HepG2 (cell line): ENCODE measurements around the gene HTD2. TPM values are rescaled to one million over a fixed set of nuclear protein-coding genes. Genes with fewer than 3 reads are reported as not detected.

Source experiments
- ATAD3A ChIP-seq: sonication (generic); formaldehyde crosslinking; IDR thresholded peaks from 2 replicates; pipeline ENCODE4 v1.4.0; 2020; ENCODE audit warnings: missing genetic modification reagents
- CSRNP1 ChIP-seq: sonication (generic); formaldehyde crosslinking; IDR thresholded peaks from 2 replicates; pipeline ENCODE4 v1.8.1; 2023; ENCODE audit warnings: mild to moderate bottlenecking, missing genetic modification reagents
- GZF1 ChIP-seq: sonication (generic); formaldehyde crosslinking; IDR thresholded peaks from 2 replicates; pipeline ENCODE4 v1.5.1; 2020; ENCODE audit warnings: mild to moderate bottlenecking, missing genetic modification reagents
- PITX1 ChIP-seq: sonication (generic); formaldehyde crosslinking; IDR thresholded peaks from 2 replicates; pipeline ENCODE4 v1.5.1; 2020; ENCODE audit warnings: mild to moderate bottlenecking, missing genetic modification reagents
- PRMT3 ChIP-seq: sonication (generic); formaldehyde crosslinking; IDR thresholded peaks from 2 replicates; pipeline ENCODE4 v1.8.1; 2022; ENCODE audit warnings: low read depth, mild to moderate bottlenecking, moderate library complexity, missing genetic modification reagents, borderline replicate concordance
- RBM39 ChIP-seq: fragments of 200-400 bp; formaldehyde crosslinking; IDR thresholded peaks from one replicate; pipeline ENCODE4 v1.6.1; 2018; ENCODE audit warnings: antibody characterized with exemption, mild to moderate bottlenecking, low read depth, low read length; ENCODE audit not compliant: poor library complexity, severe bottlenecking
- U2AF1 ChIP-seq: fragments of 200-400 bp; formaldehyde crosslinking; optimal IDR thresholded peaks from 2 replicates; pipeline ENCODE3; 2017; ENCODE audit warnings: mild to moderate bottlenecking, low read depth, low read length
- ZNF24 ChIP-seq: fragments of 450-650 bp; IDR thresholded peaks from 2 replicates; pipeline ENCODE4 v1.6.1; 2017; ENCODE audit warnings: antibody characterized with exemption, mild to moderate bottlenecking
- ZNF816 ChIP-seq: sonication (generic); formaldehyde crosslinking; IDR thresholded peaks from 2 replicates; pipeline ENCODE4 v1.8.0; 2022; ENCODE audit warnings: missing genetic modification reagents, mild to moderate bottlenecking, borderline replicate concordance
- polyA plus RNA-seq, 8 experiments: library from polyadenylated mRNA; depleted of rRNA in 3 of 8; stranded (reverse) in 7 of 8; unstranded in 1 of 8; fragments of >200 nt; fragmentation: Illumina TruSeq in 4 of 8; extraction: Trizol in 4 of 8; gene quantifications; 2 replicates each; pipeline versions ENCODE4 v1.2.1 to v1.2.3, GENCODE V29; 2011 to 2016; ENCODE audit warnings: low read depth in 4 of 8, missing spikeins in 1 of 8, mixed read lengths in 1 of 8; ENCODE audit not compliant: insufficient read depth in 1 of 8
- total RNA-seq, 5 experiments: library from RNA; depleted of rRNA; stranded (reverse); fragments of >200 nt; fragmentation: Illumina TruSeq; extraction: Trizol; gene quantifications; 2 replicates each; pipeline ENCODE4 v1.2.3, GENCODE V29; 2016; ENCODE audit warnings: low read depth in 1 of 5
- TF ChIP-seq, protein P1 (sequence below): sonication (generic); formaldehyde crosslinking; IDR thresholded peaks from 2 replicates; pipeline ENCODE4 v1.4.0; 2020; ENCODE audit warnings: missing genetic modification reagents
- TF ChIP-seq, protein P2 (sequence below), 2 experiments: fragments of 450-650 bp in 1 of 2; sonication (generic) in 1 of 2; formaldehyde crosslinking; IDR thresholded peaks; 2 replicates each; pipeline versions ENCODE4 v1.5.0 to v1.8.0; 2020 to 2022; ENCODE audit warnings: mild to moderate bottlenecking in 1 of 2, missing genetic modification reagents in 1 of 2
- TF ChIP-seq, protein P3 (sequence below): sonication (generic); formaldehyde crosslinking; IDR thresholded peaks from 2 replicates; pipeline ENCODE4 v1.5.1; 2020; ENCODE audit warnings: missing genetic modification reagents, mild to moderate bottlenecking, borderline replicate concordance
- TF ChIP-seq, protein P4 (sequence below): IDR thresholded peaks from 2 replicates; pipeline ENCODE4 v1.6.1; 2016; ENCODE audit warnings: low read depth, borderline replicate concordance
- TF ChIP-seq, protein P5 (sequence below): sonication (generic); formaldehyde crosslinking; IDR thresholded peaks from 2 replicates; pipeline ENCODE4 v1.4.0; 2020; ENCODE audit warnings: missing genetic modification reagents, borderline replicate concordance

Gene HTD2
- total and polyA plus RNA-seq, 2 of the 13 experiments (the other 11 are each of a cell fraction or from before 2014, with no cell fraction given) = 8.6 to 13.7 TPM

DNA sequence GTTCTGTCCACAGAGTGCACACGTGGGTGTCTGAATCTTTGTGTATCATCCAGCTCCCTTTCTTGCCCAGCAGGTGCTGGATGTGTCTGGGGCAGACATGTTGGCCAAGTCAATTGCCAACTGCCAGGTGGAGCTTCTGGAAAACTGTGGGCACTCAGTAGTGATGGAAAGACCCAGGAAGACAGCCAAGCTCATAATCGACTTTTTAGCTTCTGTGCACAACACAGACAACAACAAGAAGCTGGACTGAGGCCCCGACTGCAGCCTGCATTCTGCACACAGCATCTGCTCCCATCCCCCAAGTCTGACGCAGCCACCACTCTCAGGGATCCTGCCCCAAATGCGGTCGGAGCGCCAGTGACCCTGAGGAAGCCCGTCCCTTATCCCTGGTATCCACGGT, 12.8 kb upstream of the HTD2 start (continued):
- TF ChIP-seq, protein P1, sequence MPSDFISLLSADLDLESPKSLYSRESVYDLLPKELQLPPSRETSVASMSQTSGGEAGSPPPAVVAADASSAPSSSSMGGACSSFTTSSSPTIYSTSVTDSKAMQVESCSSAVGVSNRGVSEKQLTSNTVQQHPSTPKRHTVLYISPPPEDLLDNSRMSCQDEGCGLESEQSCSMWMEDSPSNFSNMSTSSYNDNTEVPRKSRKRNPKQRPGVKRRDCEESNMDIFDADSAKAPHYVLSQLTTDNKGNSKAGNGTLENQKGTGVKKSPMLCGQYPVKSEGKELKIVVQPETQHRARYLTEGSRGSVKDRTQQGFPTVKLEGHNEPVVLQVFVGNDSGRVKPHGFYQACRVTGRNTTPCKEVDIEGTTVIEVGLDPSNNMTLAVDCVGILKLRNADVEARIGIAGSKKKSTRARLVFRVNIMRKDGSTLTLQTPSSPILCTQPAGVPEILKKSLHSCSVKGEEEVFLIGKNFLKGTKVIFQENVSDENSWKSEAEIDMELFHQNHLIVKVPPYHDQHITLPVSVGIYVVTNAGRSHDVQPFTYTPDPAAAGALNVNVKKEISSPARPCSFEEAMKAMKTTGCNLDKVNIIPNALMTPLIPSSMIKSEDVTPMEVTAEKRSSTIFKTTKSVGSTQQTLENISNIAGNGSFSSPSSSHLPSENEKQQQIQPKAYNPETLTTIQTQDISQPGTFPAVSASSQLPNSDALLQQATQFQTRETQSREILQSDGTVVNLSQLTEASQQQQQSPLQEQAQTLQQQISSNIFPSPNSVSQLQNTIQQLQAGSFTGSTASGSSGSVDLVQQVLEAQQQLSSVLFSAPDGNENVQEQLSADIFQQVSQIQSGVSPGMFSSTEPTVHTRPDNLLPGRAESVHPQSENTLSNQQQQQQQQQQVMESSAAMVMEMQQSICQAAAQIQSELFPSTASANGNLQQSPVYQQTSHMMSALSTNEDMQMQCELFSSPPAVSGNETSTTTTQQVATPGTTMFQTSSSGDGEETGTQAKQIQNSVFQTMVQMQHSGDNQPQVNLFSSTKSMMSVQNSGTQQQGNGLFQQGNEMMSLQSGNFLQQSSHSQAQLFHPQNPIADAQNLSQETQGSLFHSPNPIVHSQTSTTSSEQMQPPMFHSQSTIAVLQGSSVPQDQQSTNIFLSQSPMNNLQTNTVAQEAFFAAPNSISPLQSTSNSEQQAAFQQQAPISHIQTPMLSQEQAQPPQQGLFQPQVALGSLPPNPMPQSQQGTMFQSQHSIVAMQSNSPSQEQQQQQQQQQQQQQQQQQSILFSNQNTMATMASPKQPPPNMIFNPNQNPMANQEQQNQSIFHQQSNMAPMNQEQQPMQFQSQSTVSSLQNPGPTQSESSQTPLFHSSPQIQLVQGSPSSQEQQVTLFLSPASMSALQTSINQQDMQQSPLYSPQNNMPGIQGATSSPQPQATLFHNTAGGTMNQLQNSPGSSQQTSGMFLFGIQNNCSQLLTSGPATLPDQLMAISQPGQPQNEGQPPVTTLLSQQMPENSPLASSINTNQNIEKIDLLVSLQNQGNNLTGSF (CRISPR knock-in tag) = no peak
- TF ChIP-seq RBM39 = no peak
- TF ChIP-seq GZF1 (CRISPR knock-in tag) = no peak
- TF ChIP-seq U2AF1 = no peak
- TF ChIP-seq, protein P2, sequence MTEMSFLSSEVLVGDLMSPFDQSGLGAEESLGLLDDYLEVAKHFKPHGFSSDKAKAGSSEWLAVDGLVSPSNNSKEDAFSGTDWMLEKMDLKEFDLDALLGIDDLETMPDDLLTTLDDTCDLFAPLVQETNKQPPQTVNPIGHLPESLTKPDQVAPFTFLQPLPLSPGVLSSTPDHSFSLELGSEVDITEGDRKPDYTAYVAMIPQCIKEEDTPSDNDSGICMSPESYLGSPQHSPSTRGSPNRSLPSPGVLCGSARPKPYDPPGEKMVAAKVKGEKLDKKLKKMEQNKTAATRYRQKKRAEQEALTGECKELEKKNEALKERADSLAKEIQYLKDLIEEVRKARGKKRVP (CRISPR knock-in tag; IDR thresholded peaks at IDR 0.05) = no peak
- TF ChIP-seq, protein P3, sequence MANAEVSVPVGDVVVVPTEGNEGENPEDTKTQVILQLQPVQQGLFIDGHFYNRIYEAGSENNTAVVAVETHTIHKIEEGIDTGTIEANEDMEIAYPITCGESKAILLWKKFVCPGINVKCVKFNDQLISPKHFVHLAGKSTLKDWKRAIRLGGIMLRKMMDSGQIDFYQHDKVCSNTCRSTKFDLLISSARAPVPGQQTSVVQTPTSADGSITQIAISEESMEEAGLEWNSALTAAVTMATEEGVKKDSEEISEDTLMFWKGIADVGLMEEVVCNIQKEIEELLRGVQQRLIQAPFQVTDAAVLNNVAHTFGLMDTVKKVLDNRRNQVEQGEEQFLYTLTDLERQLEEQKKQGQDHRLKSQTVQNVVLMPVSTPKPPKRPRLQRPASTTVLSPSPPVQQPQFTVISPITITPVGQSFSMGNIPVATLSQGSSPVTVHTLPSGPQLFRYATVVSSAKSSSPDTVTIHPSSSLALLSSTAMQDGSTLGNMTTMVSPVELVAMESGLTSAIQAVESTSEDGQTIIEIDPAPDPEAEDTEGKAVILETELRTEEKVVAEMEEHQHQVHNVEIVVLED = no peak
- TF ChIP-seq, protein P4, sequence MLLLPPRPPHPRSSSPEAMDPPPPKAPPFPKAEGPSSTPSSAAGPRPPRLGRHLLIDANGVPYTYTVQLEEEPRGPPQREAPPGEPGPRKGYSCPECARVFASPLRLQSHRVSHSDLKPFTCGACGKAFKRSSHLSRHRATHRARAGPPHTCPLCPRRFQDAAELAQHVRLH (CRISPR knock-in tag) = no peak
- no peak for TF ChIP-seq ZNF24
- no peak for TF ChIP-seq ATAD3A (CRISPR knock-in tag)
- TF ChIP-seq ZNF816 = no peak
- TF ChIP-seq CSRNP1 (CRISPR knock-in tag) = no peak
- TF ChIP-seq, protein P5, sequence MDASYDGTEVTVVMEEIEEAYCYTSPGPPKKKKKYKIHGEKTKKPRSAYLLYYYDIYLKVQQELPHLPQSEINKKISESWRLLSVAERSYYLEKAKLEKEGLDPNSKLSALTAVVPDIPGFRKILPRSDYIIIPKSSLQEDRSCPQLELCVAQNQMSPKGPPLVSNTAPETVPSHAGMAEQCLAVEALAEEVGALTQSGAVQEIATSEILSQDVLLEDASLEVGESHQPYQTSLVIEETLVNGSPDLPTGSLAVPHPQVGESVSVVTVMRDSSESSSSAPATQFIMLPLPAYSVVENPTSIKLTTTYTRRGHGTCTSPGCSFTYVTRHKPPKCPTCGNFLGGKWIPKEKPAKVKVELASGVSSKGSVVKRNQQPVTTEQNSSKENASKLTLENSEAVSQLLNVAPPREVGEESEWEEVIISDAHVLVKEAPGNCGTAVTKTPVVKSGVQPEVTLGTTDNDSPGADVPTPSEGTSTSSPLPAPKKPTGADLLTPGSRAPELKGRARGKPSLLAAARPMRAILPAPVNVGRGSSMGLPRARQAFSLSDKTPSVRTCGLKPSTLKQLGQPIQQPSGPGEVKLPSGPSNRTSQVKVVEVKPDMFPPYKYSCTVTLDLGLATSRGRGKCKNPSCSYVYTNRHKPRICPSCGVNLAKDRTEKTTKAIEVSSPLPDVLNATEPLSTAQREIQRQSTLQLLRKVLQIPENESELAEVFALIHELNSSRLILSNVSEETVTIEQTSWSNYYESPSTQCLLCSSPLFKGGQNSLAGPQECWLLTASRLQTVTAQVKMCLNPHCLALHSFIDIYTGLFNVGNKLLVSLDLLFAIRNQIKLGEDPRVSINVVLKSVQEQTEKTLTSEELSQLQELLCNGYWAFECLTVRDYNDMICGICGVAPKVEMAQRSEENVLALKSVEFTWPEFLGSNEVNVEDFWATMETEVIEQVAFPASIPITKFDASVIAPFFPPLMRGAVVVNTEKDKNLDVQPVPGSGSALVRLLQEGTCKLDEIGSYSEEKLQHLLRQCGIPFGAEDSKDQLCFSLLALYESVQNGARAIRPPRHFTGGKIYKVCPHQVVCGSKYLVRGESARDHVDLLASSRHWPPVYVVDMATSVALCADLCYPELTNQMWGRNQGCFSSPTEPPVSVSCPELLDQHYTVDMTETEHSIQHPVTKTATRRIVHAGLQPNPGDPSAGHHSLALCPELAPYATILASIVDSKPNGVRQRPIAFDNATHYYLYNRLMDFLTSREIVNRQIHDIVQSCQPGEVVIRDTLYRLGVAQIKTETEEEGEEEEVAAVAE (CRISPR knock-in tag) = no peak
- no peak for TF ChIP-seq PRMT3
- TF ChIP-seq PITX1 = no peak
